IPS-NIHi7 (cell line): ENCODE measurements around the gene SLIT1.

Experiments
- DNase-seq: peaks from one replicate; pipeline ENCODE4 v3.0.0; 2012; ENCODE audit warnings: mixed read lengths; ENCODE audit errors: extremely low spot score

The SLIT1 gene

DNA sequence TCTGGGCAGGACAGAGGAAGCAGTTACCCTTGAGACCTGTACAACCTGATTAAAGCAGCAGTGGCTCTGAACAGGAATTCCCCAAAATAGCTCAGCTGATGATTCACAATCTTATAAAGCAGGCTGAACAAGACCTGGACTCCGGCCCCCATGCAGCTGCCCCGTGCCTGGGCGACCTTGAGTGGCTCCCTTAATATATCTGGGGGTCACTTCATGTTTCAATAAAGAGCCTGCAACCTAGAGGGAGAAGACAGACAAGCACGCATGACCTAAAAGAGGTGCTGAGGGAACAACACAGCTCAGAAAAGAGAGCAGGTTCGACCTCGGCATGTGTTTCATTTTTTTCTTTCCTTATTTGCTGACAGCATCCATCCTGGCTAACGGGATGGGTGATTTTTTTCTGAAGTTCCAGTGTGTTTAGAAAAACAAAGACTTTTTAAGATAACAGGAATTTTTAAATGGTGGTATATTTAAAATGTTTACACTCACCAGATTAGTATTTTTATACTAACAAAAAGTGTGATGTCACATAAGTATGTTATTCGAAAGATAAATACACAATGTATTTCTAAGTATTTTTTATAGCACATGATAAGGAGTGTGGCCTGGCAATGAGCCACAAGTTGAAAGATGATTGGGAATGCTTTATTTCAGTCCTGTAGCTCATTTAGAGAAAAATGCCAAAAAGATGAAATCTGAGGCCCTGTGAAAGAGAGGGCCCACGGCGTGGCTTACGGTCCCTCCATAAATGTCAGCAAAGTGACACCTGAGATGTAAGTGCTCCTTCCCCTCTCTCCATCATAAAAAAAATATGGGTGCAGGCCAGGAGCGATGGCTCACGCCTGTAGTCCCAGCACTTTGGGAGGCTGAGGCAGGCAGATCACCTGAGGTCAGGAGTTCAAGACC lies 161.3 kb downstream of the SLIT1 start:
- no peak for DNase-seq

DNA sequence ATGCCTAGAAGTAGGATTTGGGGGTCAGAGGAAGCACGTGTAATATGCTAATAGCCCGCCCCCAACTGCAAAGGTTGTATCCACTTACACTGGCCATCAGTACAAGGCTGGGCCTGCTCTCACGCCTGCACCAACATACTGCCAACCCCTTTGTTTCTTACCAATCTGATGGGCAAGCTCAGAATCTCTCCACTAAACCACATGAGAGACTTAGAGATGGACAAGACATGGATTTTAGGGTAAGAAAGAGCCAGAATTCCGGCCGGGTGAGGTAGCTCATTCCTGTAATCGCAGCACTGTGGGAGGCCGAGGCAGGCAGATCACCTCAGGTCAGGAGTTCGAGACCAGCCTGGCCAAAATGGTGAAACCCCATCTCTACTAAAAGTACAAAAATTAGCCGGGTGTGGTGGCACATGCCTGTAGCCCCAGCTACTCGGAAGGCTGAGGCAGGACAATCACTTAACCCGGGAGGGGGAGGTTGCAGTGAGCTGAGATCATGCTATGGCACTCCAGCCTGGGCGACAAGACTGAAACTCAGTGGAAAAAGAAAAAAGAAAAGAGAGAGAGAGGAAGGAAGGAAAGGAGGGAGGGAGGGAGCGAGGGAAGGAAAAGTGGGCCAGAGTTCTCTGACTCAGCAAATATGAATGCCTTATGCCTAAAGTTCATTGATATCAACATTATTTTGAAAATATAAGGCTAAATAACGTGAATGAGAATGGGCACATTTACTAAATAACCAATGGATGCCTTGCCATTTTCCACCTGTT lies 162.2 kb downstream of the SLIT1 start:
- no peak for DNase-seq

DNA sequence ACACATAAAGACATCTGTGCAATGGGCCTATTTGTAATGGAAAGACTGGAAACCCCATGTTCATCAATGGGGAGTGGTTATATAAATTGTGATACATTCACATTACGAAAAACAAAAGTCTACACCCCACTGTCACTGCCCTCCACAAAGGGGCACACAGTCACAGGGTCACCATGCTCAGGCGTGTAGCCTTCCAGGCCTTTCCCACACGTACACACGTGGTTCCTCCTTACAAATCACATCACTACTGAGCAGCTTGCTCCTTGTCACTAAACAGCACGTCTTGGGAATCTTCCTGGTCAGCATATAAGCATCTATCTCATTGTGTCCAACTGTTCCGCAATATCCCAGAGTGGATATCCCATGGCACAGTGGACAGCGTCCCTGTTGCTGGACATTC lies 163.1 kb downstream of the SLIT1 start:
- DNase-seq, result no peak

DNA sequence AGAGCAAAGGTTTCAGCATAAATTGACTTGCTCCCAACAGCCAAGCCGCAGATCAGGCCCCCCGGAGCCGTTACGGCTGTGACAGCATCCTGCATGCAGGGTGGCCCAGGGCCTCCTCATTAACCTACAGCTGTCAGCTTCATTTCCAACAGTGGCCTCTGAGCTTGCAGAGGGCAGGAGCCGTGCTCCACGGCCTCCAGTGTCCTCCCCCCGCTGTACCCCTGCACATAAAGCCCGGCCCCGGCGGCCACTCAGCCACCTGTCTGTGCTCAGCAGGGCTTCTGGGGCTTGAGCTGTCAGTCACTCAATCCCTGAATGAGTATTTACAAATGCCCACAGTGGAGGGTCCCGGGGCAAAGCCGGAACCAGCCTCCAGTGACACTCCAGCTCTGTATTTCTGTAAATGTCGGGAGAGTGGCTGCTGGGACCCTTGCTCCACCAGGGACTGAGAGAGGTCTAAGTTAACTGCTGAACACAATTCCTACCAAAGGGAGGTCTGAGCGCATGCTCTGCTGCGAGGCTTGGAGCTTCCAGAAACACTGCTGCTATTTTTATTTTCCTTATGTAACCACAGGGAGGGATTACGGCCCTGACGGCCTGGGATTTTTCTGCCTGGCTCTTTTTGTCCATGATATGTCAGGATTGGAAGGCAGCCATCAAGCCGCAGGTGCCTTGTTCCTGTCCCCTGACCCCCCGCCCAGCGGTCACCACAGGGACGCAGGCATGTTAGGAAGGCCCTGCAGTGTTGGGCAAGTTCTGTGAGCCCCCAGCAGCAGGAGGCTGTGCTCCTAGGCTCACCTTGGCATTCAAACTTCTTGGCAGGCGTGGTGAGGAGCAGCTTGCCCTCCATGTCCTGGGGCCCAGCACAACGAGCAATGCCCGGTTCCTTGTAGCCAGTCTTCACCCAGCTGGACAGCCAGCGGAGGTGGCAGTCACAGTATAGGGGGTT lies 165.0 kb downstream of the SLIT1 start:
- no peak for DNase-seq

GRCh38 chr10:97019213-97019844 lies 166.4 kb downstream of the SLIT1 start:
- DNase-seq, result no peak

- DNase-seq, result no peak
These were observed 167.2 kb downstream of the SLIT1 start for GRCh38 chr10:97018251-97019212.

- no peak for DNase-seq
These were observed 168.3 kb downstream of the SLIT1 start for GRCh38 chr10:97017474-97017903.

DNA sequence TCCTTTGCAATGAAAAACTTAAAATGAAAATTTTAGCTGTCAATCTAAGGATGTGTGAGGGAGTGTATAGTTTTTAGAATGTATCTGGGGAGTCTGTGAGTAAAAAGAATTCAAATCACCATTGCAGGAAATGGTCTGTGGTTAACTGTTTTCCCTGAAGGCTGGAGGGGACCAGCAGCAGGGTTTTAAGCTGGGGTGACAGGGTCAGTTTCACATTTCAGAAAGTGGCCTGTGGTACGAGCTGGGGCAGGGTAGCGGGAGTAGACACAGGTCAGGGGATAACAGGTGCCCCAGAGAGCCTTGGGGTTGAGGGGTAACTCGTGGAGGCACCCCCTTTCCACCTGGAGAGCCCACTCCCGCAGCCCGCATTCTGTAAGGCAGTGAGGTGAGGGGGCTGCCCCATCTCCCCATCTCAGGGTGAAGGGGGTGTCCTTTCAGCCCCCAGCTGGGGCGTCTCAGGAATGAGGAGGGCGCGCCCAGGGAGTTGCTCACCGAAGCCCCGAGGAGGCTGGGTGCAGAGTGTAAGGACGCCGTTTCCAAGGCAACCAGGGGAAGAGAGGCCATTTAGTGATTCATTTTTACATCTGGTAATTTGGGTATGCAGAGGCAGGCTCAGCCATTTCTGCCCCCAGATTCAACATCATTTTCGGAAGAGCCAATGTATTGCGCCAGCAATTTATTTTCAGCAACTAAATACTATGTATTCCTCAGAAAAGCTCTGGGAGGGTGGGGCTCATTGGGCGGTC lies 168.9 kb downstream of the SLIT1 start:
- DNase-seq, result no peak

DNA sequence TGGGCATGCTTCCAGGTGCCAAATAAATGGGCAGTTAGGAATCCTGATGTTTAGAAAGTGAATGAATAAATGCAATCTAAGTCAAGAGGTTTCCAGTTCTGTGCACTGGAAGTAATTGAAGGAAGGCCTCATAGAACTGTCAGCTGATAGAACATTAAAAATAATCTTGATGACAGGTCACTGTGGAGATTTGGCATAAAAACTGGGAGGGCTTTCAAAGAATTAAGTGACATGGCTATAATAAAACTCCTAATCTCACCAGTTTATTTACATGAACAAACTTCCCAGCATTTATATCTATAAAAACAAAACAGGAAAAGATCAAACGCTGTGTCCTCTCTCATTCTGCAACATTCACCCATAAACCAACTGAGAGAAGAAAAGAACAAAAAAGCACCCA lies 170.5 kb downstream of the SLIT1 start:
- no peak for DNase-seq

- no peak for DNase-seq
These were observed 171.8 kb downstream of the SLIT1 start for GRCh38 chr10:97013983-97014382.

GRCh38 chr10:97013568-97013967 lies 172.2 kb downstream of the SLIT1 start:
- DNase-seq, result no peak

- no peak for DNase-seq
These were observed 173.3 kb downstream of the SLIT1 start for GRCh38 chr10:97012470-97012869.

- no peak for DNase-seq
These were observed 174.4 kb downstream of the SLIT1 start for GRCh38 chr10:97011397-97011796.

GRCh38 chr10:97010695-97011206 lies 175.0 kb downstream of the SLIT1 start:
- DNase-seq, result no peak

DNA sequence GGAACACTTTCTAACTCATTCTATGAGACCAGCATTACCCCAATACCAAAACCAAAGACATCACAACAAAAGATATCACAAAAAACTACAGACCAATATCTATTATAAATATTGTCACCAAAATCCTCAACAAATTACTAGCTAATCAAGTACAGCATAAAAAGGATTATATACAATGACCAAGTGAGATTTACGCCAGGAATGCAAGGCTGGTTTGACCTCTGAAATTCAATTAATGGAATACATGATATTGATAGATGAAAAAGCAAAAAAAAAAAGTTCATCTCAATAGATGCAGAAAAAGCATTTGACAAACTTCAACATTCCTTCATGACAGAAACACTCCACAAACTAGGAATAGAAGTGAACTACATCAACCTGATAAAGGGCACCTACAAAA lies 178.3 kb downstream of the SLIT1 start:
- DNase-seq, result no peak

DNA sequence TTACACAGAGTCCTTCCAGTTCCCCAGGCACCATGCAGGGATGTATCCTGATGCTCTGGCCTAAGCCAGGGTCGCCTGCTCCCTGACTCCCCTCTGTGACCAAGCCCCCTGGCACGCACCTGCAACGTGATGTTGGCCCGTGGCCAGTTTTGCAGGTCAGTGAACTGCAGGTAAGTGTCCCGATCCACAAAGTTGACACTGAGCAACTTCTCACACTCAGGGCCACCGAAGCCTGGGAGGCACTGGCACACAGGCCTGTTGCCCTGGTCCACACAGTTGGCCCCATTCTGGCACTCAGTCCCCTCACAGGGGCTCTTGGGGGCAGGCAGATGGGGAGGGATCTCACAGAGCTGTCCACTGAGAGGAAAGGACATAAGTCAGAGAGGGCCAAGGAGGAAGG lies 179.4 kb downstream of the SLIT1 start:
- DNase-seq, result no peak

DNA sequence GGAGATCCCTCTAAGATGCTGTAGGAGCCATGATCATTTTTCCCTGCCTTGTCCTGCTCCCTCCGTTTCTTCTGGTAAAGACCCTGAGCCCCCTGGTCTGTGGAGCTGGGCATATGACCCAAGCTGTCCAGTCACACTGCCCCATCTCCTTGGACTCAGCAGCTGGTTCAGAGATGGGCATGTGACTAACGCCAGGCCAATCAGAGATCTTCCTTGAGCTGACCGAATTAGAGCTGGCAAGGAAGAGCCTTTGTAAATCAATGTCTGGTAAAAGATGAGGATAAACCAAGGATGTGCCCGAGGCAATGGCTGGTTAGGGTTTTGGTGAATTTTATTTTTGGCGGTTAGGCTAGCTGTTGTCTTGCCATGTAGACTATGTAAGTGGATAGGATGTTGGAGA lies 180.4 kb downstream of the SLIT1 start:
- DNase-seq, result no peak

GRCh38 chr10:97004591-97004990 lies 181.2 kb downstream of the SLIT1 start:
- no peak for DNase-seq

GRCh38 chr10:97003804-97004201 lies 182.0 kb downstream of the SLIT1 start:
- DNase-seq, result no peak
